Stimulated activated CD4-positive, alpha-beta T cell treated with anti-CD3 and anti-CD28 coated beads, Interleukin-1b, Interleukin-23, amount 100 ng/mL, for 24 hours (primary cell): ENCODE measurements around the gene GRB2.
A peak's percentile ranks its signal among the peaks of the same experiment; 100 is the strongest.

ENCODE experiments used
- DNase-seq, 4 experiments: peaks; one replicate each; pipeline ENCODE4 v3.0.0-alpha.2; 2020; ENCODE audit warnings: low read depth in 4 of 4, low spot score in 1 of 4

GRB2 gene

DNA sequence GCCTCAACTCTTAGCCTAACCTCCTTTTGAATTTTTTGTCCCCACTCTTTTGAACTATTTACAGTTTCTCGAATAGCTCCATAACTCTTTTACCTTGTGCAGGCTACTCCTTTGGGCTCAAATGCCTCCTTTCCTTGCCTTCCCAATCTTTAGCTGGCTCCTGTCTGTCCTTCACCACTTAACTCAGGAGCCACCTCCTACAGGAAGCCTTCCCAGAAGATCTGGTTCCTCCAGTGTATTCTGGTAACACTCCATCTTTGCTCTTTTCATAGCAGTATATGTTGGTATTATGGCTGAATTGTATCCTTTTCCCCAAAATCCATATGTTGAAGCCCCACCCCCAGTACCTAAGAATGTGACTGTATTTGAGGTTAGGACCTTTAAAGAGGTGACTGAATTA, 9.0 kb upstream of the GRB2 start:
- DNase-seq = no peak

DNA sequence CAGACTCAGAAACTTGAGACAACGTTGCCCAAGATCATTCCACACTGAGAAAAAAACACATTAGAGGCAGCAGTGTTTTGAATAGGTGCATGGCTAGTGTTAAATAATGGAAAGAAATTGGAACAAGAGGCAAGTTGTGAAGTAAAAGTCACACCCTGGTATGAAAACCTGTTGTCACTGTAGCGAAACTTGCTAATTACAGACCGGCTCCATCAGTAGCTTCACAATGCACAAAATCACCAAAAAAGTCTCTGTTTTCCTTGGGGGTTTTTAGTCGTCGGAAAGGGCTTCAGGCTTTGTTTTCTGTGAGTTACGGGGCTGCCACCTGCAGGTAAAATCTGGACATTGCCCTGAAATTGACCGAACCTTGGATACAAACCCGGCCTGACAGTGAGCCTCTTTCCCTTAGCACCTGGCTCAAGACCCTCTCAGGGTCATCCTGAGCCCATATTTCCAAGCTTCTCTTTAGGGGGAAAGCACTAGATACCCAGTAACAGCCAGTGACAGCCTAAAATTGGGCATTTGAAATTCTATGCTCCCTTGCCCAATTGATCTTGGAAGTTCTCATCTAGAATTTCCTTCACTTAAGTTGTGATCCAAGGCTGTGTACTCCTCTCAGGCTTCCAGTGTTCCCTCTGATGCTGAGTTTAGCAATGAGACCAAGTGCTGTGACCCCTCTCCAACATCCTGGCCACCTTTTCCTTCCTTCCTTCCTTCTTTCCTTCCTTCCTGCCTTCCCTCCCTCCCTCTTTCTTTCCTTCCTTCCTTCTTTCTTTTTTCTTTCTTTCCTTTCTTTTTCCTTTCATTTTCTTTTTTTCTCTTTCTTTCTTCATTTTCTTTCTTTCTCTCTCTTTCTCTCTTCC, 7.2 kb upstream of the GRB2 start:
- peak in 3 of 4 experiments; percentile 47 to 57 (median 48) for DNase-seq

DNA sequence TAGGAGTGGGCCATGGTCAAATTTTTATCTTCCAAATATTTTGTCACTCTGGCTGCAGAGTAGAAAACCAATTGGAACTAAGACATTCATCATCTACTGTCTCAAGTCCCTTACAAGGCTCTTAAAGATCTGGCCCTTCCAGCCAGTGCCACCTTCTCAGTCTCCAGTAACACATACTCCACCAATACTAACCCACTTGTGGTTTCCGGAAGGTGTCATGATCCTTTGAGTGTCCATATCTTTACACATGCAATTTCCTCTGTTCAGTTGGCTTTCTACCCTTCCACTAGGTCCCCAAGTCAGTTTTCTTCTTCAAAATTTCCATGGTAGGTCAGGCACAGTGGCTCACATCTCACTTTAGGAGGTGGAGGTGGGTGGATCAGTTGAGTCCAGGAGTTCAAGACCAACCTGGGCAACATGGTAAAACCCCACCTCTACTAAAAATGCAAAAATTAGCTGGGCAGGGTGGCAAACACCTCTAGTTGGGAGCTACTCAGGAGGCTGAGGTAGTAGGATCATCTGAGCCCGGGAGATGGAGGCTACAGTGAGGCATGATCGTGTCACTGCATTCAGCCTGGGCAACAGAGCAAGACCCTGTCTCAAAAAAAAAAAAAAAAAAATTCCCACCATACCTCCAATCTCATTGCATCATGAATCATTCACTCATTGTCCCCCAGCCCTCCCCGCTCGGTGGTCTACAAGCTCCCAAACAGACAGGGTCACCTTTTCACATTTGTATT, 6.0 kb upstream of the GRB2 start:
- DNase-seq = no peak

DNA sequence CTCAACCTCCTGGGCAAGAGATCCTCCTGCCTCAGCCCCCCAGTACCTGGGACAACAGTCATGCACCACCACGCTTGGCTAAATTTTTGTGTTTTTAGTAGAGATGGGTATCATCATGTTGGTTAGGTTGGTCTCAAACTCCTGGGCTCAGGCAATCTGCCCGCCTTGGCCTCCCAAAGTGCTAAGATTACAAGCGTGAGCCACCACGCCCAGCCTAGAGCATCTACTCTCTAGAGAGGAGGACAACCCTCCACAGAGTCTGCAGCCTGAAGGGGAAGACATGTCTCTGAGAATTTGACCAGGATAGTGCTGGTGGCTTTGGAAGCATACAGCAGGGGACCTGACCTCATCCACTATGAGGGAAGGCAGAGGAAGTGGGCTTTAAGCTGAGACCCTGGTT, 4.7 kb upstream of the GRB2 start:
- DNase-seq = no peak

DNA sequence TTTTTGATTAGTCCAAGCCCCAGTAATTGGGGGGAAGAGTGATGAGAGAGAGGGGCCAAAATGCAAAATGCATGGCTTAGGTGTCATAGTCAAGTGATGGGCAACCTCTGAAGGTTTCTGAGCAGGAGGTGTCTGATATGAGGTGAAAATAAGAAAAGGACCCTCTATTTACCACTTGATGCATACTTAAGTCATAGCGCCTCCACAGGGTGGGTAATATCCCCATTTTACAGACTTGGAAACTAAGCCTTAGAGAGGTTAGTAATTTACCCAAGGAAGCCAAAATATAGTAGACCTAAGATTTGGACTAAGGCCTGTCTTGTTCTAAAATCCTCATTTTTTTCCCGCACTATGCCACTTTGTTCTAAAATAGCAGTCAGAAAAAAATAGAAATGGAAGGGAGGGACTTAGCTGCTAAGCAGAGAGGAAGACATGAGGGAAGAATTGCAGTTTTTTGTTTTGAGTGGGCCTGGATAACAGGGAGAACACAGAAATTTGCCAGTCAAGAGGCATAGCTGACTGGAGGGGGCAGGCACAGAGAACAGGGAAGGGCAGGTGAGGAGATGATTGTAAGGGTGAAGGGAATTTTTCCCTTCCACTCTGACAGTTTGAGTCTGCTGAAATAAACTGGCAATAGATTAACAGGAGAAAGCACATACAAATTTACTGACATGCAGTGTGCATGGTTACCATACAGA, 2.3 kb upstream of the GRB2 start:
- no peak for DNase-seq

DNA sequence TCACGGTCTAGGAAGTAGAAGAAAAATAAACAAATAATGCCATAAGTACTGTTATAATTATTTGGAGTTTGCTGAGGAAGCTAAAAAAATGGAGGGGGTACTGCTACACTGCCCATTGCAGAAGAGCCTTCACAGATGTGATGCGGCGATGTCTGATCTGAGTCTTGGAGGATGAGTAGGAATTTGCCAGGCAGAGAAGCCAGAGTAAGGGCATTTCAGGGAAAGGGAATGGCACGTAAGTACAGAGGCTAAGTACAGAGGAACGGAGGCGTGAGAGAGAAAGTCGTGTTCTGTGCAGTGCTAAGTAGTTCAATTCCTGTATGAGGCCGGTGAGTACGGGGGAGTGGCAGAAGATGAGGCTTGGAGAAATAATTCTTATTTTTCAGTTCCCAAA, 741 bp upstream of the GRB2 start:
- DNase-seq = no peak

DNA sequence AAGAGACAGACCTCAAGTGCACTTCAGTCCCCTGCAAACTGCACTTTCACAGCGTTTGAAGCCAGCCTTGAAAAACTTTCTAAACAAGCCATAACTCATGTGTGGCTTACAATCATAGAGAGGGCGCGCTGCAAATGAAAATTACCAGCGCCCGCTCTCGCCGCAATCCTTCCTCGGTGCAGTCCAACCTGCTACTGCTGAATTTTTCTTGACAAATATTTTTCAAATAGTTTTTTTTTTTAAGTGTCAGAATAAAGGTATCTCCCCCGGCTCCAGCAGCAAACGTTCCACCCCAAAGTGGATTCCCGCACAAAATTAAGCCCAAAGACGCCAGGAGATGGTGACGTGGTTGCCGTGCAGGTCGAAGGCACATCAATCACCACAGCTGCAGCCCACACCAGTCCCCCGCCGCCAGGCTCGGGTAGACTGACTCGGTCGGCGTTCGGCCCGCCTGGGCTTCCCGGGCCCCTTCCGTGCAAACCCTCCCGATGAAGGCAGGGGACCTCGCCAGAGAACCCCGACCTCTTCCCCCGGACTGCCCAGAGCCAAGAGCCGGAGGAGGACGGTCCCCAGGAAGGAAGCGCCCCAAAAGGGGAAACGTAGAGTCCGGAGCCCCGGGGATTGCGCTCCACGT, 630 bp downstream of the GRB2 start:
- peak in 2 of 4 experiments; percentile 43 to 45 for DNase-seq

DNA sequence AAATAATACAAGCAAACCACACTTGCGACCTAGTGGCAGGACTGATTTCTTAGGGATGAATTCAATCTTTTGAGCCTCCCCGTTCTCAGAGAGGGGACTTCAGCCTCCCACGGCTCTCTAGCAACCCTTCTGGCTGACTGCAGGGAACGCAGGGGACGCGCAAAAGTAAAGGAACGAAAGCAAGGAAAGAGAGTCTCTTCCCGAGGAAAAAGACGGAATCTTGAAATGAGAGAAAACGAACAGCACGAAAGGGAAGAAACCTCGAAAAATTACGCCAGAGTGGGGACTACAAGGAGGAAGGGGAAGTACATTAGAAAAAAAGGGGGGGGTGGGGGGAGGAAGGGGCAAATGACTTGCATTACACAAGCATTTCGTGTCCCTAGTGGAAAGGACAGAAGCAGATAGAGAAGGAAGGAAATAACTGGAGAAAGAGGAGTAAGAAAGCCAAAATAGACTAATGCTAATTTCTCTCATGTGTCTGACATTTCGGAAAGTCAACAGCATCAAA, 1.2 kb downstream of the GRB2 start:
- peak in 1 of 4 experiments; percentile 23 for DNase-seq

DNA sequence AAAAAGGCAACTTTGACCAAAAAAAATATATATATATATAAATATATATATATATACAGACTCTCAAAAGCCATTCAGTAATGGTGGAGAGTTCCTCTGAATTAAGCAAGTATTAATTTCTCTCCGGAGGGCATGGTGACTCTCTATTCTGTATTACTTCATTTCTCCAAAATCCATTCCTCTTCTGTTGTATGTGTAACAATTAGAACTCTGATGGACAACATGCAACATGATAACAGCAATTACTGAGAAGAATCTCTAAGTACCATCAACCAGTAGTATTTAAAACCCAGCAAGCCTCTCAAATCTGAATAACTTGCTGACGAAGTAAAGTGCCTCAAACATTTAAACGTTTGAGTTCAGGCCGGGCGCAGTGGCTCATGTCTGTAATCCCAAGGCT, 2.3 kb downstream of the GRB2 start:
- no peak for DNase-seq

DNA sequence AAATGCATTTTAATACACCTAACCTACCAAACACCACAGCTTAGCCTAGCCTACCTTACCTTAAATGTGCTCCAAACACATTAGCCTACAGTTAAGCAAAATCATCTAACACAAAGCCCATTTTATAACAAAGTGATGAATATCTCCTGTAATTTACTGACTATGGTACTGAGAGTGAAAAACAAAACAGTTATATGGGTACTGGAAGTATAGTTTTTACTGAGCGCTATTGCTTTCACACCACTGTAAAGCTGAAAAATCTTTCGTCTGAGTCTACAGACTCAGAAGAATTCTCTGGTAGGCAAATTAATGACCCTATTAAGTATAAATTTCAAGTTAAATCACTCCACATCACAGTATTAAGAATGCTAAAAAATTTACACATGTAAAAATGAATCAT, 3.5 kb downstream of the GRB2 start:
- DNase-seq = no peak

DNA sequence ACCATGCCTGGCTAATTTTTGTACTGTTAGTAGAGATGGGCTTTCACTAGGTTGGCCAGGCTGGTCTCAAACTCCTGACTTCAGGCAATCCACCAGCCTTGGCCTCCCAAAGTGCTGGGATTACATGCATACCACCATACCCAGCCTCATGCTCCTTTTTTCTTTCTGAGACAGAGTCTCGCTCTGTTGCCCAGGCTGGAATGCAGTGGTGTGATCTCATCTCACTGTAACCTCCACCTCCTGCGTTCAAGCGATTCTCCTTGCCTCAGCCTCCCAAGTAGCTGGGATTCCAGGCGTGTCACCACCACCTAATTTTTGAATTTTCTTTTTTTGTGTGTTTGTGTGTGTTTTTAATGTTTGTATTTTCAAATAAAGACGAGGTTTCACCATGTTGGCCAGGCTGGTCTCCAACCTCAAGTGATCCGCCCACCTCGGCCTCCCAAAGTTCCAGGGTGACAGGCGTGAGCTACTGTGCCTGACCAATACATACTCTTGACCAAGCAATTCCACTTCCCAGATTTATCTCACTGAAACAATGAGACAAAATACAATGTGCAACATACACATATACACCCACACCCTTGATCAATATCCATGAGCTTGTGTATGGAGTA, 5.0 kb downstream of the GRB2 start:
- no peak for DNase-seq

DNA sequence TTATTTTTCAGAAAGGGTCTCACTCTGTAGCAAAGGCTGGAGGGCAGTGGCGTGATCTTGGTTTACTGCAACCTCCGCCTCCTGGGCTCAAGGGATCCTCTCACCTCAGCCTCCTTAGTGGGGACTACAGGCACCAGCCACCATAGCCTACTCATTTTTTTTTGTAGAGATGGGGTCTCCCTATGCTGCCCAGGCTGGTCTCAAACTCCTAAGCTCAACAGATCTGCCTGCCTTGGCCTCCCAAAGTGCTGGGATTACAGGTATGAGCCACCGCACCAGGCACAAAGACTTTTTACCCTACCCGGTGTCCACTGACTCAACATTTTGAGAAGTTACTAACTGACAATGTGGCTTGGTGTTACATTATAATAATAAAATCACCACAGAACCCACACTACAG, 7.2 kb downstream of the GRB2 start:
- DNase-seq = no peak

DNA sequence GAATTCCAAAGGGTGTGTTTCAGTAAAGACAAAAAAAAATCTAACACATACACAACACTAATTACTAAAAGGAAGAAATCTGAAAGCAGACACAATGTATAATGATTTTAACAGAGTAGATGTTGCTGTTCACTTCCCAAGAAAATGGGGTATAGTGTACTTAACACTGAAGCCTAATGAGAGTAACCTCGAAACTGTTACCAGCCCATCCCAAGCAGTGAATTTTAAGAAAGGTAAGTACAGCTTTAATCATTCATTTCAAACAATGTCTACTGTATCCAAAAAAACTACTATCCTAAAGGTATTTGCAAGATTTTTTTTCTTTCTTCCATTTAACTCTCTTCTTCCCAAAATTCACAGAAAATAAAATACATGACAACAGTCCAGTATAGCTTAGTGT, 8.3 kb downstream of the GRB2 start:
- no peak for DNase-seq

DNA sequence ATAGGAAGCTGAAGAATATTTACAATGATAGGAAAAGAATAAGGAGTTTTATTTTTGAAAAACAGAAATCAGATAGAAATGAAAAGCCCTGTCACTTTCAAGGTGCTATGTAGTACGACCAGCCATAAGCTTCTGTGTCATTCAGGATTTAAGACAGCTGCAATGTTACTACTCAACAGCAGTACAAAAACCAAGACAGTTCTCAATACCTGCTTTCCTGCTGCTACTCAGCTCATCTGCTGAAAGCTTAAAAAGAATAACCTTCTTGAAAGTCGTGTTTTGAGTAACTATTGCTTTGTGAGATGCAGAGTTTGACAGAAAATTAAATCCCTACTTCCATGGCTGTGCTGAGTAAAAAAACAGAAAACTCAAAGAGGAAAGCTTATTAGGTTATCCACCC, 8.7 kb downstream of the GRB2 start:
- DNase-seq = no peak

DNA sequence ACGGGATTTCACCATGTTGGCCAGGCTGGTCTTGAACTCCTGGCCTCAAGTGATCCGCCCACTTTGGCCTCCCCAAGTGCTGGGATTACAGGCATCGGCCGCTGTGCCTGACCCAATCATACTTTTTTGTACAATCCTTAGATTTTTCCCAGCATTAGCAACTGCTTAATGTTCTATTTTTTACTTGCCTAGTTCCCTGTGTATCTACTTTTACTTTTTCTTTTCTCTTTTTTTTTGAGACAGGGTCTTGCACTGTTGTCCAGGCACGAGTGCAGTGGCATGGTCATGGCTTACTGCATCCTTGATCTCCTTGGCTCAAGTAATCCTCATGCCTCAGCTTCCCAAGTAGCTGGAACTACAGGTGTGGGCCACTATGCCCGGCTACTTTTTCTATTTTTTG, 9.5 kb downstream of the GRB2 start:
- DNase-seq = no peak

DNA sequence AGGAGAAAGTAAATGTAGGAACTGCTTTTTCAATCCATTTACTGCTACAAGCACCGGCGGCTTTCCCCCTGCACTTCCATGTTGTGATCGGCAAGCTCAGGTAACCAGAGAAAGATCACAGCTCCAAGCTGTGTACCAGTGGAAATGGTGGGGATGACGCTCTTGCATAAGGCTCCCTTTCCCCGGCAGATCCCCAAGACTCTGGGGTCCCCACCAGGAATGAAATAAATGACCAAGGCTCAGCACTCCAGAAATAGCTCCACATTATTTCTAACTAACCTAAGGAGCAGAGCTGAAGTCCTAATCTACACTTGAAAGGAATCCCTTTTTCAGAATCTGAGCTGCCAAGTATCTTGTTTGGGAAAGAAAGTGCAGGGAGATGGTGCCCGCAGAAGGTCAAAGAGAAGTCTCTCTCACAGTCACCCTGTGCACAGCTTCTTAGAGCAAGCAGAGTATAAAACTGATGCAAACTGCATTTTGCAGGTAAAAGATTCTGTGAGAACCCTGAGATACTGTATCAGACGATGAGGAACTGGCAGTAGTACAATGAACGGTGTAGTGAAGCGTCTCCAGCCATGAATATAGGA, 11.1 kb downstream of the GRB2 start:
- DNase-seq = no peak

DNA sequence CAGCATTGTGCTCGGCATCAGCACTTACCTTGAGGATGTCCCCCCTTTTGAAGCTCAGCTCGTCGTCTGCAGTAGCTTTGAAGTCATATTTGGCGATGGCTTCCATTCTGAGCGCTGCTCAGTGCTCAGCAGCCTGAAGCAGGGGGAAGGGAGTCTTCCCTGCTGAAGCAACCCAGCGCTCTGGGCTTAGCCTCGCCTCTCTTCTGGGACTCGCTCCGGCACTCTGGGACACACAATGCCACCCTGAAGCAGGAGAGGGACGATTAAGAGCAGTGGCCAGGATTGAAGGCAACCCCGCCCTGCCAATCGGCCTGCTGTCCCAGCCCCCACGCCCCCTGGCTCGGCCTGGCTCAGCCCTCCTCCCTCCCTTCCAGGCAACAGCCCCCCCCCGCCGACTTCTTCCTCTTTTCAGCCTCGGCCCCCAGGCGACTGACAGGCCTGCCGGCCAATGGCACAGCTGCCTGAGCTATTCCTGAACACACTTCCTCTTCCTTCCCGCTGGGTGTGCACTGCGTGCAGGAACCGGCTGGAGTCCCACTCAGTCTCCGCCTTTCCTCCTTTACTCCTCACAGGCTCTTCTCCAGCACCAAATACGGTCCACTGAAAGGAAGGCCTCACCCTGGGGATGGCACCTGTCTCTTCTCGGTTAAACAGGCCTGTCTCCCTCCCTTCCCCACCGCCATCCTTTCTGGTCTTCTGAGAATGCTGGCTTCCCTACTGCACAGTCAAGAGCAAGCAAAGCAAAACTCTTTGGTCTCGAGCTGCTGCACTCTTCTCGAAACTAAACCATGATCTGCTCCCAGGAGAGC, 11.8 kb downstream of the GRB2 start:
- DNase-seq = peak; percentile 52 to 80 (median 73)

DNA sequence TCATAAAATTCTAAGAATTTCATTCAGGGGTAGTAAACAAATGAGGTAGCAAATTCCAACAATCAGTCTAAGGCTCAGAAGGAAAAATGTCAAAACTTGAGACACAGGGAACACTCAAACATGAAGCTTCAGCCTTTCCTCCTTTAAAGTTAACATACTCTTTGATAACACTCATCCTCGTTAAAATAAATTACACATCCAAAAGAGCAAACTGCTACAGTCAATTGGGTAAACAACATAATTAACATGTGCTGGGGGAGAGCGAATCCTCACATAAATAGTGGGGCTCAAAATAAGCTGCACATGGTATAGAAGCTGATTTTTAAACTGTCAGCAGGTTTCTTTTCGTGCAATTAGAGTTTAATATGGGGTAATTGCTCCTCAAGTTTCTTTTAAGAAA, 12.9 kb downstream of the GRB2 start:
- DNase-seq = no peak

DNA sequence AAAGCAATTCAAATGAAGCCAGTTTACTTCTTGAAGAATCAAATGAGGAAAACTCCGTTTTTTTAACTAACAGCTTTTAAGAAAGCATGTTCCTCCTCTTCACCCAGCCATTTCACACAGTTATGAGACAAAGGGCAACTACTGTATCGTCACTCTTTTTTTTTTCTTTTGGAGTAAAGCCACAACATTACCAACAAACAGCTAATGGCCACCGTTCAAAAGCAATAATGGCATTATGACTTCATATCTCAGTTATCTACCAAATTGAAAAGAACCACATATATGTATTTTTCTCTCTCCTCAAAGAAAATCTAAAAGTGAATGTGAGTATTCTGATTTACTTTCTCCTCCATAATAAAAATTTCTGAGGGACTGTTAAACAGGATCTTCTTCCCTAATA, 14.5 kb downstream of the GRB2 start:
- no peak for DNase-seq
